Head of caudate nucleus (tissue), 42 donors: Measurements from ENCODE around the gene GIPC3.
"Not testable (repeated sequence)": the region's sequence is repeated elsewhere in the genome, so short reads cannot be mapped to it uniquely, and the experiment has no call there.

ENCODE experiments used
- DNase-seq, 42 donors: peaks; one replicate each; pipeline versions ENCODE4 v3.0.0 to v3.0.0-alpha.2; 2020 to 2021; ENCODE audit warnings: mixed read lengths in 7 of 42
- intact Hi-C: fragments of 100-400 bp; cut with DNase I; formaldehyde crosslinking; loops from one replicate; pipeline ENCODE4 v1.15.0; 2022

GIPC3 gene

DNA sequence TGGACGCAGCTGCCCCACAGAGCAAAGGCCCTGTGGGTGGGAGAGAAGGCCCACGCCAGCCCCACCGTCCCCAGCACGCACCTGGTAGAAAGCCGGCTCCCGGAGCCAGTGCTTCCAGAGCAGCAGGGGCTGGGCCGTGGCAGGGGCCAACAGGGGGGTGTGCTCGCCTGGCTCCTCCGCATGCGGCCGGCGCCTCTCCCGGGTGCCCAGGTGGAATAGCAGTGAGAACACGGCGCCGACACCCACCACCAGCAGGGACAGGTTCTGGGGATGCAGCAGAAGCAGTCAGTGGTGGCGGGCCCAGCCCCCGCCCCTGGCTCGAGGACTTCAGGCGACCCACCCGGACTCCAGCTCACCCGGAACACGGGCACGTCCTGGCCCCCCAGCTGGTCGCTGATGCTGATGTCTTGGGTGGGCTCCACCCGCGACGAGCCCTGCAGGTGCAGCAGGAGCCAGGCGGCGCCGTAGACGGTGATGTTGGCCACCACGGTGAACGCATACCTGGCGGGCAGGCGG lies 37.5 kb upstream of the GIPC3 start:
- intact Hi-C loops: loop anchor here (5.0 kb wide), 1 partner anchor 69 kb away; no protein-coding TSS in a partner anchor
- DNase-seq: no peak

DNA sequence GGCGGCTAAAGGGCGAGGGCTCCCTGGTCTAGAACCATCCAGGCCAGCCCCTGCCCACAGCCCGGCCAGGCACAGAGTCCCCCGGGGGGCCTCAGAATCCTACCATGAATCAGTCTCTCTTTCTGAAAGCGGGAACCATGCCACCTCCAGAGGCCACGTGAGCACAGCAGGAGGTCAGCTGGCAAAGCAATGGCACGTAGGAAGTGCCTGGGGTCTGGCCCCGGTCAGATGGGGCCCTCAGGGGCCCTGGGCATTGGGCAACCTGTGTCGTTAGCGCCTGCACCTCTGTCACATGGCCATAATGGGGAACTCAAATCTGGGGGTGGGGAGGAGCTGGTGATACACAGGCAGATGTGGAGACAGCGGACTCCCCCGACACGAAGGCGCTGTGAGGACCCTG lies 36.7 kb upstream of the GIPC3 start:
- intact Hi-C loops: loop anchor here (5.0 kb wide), 1 partner anchor 69 kb away; no protein-coding TSS in a partner anchor
- peak in 22 of 42 donors; percentile 28 to 87 (median 61) for DNase-seq

DNA sequence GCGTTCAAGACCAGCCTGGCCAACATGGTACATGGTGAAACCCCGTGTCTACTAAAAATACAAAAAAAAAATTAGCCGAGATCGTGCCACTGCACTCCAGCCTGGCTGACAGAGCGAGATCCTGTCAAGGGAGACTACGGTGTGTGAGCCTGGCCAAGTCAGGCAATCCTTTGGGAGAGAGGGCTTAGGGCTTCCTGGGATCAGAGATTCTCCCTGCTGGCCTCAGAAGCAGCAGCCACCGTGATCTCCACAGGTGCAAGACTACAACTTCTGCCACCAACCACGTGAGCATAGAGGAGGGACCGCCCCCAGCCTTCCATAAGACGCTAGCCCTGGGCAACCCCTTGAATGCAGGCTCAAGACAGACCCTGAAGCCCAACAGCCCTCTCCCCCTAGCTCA lies 35.5 kb upstream of the GIPC3 start:
- intact Hi-C loops: loop anchor here (5.0 kb wide), 1 partner anchor 67 kb away; no protein-coding TSS in a partner anchor
- DNase-seq: no peak

DNA sequence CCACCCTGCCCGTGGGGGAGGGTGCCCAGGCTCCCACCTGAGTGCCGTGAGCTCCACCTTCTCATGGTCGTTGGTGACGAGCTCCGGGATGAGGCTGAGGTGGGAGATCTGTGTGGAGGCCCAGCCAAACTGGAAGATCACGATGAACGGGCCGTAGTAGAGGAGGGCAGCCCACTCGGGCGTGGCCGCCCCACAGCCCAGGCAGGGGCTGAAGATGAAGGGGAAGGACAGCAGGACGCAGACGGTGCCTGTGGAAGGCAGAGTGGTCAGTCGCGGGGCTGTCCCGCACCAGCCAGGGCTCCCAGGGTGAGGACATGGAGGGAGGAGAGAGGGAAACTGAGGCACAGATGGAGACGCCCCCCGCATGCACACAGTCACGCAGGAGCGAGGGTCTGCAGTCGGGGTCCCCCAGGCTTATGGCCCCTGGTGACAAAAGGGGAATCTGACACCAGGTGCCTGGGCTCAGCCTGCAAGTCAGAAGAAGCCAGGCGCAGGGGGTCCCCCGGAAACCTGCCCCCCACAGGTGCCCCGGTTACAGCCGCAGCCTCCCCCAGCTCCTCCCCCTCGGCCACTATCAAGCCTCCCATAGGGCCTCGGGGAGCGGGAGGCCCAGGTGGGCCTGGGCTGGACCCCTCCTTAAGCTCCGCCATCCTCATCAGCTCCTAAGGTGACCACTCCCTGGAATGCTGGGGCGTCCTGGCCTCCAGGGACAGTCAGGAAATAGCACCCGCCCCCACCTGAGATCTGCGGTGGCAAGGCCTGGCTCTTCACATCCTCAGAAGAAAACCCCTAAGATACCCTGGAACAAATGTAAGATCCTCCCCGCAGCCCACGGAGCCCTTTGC lies 34.1 kb upstream of the GIPC3 start:
- intact Hi-C loops: no loop called here
- no peak for DNase-seq

DNA sequence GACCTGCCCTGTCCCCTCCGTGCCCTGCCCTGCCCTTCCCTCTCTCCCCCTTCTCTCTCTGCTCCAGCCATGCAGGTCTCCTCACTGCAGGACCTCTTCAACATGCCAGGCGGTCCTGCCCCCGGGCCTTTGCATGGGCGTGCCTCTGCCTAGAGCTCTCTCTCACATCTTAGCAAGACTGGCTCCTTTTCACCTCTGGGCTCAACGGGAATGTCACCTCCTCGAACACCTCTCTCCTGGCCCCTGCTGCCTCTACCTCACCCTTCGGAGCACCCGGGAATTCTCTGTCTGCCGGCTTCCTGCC lies 33.5 kb upstream of the GIPC3 start:
- DNase-seq: no peak
- intact Hi-C loops: no loop called here

DNA sequence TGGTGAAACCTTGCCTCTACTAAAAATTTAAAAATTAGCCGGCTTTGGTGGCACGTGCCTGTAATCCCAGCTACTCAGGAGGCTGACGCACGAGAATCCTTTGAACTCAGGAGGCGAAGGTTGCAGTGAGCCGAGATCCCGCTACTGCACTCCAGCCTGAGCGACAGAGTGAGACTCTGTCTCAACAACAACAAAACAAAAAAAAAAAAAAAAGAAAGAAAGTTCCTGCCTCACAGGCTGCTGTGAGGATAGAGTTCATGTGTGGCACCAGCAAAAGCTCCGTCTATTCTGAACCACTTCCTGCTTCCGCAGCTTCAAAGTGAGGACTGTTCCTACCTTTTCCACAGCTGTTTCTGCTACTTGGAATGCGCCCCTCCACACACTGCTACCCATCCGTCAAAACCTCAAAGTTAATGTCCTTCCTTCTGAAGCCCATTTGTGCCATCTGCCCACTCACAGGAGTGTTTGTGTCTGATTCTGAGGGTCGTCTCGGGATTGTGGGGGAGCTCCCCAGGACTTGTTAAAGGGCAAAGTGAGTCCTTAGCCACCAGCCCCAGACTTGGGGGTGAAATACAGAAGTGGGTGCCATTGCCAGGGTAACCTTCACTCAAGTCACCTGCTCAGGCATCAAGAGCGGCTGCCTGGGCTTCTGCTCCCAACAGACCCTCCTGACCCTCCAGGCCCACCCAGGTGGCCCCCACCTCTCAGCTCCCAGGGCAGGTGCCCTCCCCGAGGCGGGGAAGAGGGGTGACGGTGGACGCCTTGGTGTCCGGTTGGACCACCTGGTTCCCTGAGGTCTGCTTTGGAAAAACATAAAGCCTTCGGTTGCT lies 30.8 kb upstream of the GIPC3 start:
- no peak for DNase-seq
- intact Hi-C loops: no loop called here

DNA sequence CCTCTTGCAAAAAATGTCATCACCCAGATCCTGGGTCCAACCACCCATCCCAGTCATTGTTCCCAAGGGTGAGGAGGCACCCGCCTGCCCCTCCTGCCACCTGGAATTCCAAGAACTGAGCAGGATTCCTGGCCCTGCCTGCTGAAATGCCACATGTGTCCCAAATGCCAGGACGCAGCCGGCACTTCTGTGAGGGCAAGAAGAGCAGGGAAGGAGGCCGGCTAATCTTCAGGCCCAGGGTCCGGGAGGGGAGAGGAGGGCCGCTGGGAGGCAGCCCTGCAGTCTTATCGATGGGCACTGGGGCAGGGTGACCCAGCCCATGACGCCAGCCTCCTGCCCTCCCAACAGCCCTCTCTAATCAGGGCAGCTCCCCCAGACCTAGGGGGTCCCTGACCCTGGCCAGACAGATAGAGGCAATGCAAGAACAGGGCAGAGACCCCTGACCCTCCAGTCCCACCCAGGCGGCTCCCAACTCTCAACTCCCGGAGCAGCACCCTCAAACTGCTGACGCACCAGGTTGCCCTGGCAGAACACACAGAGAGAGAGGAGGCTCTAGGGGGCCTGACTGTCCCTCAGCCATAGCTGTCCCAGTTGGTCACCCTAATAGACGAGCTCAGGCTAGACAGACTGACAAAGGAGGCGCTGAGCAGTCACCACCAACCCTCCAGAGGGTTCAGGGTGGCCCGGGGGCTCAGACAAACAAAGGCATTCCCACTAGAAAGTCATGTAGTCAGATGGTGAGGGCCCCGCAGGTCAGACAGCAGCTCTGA lies 29.4 kb upstream of the GIPC3 start:
- DNase-seq: no peak
- intact Hi-C loops: no loop called here

DNA sequence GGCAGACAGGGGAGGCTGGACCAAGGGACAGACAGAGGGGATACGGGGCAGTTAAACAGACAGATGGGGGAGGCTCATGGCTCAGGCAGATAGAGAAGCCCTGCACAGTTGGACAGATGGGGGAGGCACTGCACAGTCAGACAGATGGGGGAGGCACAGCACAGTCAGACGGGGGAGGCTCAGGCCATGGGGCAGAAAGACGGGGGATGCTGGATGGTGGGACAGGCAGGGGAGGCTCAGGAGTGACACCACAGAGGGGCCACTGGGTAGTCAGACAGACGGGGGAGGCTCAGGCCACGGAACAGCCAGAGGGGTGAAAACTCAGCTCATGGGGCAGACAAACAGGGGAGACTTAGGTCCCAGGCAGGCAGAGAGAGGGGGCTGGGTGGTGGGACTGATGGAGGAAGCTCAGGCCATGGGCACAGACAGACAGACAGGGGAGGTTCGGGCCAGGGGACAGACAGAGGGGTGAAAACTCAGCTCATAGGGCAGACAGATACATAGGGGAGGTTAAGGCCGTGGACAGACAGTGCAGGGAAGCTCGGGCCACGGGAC lies 28.8 kb upstream of the GIPC3 start:
- intact Hi-C loops: no loop called here
- no peak for DNase-seq

DNA sequence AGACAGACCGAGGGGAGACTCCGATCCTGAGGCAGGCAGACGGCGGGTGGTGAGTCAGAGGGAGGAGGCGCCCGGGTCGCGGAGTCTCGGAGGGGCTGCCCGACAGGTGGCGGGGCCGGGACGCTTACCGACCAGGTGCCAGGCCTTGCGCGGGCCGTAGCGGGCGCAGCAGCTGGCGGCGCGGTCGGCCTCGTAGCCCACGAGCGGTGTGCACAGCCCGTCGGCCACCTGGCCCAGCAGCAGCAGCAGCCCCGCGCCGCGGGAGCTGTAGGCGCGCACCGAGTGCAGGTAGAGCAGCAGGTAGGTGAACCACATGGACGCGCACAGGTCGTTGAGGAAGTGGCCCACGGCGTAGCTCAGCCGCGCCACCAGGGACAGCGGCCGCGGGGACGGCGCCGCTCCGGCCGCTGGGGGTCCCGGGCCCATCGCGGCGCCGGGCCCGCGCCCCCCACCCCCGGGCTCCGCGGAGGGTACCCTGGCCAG lies 28.3 kb upstream of the GIPC3 start:
- intact Hi-C loops: no loop called here
- DNase-seq: peak in 11 of 42 donors; percentile 27 to 69 (median 49)

DNA sequence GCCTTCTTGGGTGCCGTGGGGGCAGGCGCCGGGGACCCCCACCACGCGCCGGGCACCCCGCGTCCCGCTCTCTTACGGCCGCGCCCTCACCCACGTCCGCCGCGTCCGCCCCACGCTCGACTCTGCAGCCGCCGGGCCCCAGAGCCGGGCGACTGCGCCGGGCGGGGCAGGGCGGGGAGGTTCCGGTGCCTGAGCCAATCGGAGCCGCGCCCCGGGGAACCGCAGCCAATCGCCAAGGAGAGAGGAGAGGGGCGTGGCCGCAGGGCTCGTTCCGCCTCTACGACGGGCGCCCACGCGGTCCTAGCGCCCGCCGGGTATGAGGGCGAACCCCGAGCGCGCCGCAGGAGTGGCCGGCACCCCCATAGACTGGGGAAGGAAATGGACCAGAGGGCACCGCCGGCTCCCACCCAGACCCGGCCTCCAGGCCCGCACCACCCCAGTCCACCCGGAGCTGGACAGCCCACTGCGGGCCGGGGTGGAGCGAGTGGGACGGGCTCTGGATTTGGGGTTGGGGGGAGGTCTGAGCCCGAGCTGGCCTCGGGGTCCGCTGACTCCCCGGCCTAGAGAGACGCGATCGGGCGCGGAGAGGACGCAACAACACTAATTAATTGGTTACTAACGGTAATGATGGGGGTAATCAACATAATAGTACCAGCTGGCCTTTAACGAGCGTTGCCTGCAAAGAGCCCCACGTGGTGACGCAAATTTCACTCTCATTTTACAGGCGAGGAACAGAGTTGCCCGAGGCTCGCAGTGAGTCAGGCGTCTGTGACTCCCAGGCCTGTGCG lies 27.6 kb upstream of the GIPC3 start, which contains the start of gene MFSD12:
Gene MFSD12 (minus strand): TSS at position 126 of the 788 bp plus-strand sequence. CDS start 183 bp downstream, outside the sequence.
- intact Hi-C loops: no loop called here
- DNase-seq: peak; percentile 83 to 98 (median 95)

DNA sequence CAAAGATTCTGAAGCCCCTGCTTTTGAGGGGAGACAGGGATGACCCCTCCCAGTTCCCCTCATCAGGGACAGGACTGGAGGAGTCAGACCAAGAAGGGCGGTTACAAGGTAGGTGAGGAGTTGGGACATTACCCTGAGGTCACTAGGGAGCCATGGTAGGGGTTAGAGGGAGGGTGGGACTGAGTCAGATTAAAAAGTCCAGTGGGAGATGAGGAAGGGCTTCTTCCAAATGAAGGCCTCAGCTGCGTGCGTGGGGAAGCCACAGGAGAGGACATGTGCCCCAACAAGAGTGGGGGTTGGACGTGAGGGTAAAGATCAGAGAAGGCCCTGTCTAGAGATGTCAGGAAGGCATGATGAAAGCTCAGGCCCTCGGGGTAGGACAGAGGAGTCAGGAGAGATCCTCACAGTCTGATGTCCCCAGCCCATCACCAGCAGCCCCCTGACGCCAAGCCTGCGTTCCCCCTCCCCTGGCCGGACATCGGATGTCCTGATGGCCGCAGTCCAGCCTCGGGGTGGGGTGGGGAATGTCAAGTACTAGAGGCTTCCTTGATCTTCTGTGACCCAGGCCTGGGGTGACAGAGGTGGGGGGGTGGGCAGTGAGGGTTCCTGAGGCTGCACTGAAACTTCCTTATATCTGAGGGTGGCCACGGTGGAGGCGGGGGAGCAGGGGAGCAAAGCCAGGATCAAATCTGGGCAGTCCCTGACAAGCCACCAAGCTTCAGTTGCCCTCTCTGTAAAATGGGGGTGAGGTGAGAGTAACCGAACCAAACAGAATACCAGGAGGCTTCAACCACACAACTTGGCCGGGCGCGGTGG lies 21.4 kb upstream of the GIPC3 start:
- no peak for DNase-seq

DNA sequence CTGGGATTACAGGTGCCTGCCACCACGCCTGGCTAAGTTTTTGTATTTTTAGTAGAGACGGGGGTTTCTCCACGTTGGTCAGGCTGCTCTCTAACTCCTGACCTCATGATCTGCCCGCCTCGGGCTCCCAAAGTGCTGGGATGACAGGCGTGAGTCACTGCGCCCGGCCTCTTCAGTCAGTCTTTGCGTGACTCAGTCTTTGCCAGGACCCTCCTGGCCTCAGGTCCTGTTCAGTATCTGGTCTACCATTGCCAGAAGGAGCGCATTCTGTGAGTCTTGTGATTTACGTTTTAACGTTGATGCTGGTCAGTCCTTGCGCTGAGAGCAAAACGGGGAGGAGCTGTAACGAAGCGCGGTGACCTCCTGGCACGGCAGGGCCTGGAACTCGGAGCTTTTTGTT lies 20.1 kb upstream of the GIPC3 start:
- intact Hi-C loops: no loop called here
- DNase-seq: no peak

More for the DNA sequence above, 21.4 kb upstream of the GIPC3 start:
- intact Hi-C loops: no loop called here

DNA sequence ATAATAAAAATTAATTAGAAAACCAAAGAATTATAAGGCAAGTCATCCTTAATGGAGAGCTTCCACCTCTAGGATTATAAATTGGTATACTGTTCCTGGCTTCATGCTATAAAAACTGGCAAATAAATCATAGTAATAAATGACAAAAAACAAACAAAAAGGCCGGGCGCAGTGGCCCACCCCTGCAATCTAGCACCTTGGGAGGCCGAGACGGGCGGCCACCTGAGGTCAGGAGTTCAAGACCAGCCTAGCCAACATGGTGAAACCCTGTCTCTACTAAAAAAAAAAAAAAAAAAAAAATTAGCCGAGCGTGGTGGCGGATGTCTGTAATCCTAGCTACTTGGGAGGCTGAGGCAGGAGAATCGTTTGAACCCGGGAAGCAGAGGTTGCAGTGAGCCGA lies 15.2 kb upstream of the GIPC3 start:
- intact Hi-C loops, DNase-seq: not testable (repeated sequence)

DNA sequence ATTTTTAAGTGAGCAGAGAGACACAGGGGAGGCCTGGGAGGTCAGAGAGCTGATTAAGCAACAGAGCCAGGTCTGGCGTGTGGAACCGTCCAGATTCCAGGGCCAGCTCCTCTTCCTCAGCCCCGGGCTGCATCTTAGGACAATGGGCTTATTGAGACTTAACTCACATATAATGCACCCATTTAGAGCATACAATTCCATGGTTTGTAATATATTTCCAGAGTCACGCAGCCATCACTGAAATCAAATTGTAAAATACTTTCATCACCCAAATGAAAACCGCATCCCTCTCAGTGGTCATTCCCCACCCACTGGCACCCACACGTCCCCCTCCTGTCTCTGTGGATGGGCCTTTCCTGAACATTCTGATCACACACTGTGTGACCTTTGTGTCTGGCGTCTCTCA lies 14.7 kb upstream of the GIPC3 start:
- peak in 41 of 42 donors; percentile 30 to 85 (median 65) for DNase-seq

DNA sequence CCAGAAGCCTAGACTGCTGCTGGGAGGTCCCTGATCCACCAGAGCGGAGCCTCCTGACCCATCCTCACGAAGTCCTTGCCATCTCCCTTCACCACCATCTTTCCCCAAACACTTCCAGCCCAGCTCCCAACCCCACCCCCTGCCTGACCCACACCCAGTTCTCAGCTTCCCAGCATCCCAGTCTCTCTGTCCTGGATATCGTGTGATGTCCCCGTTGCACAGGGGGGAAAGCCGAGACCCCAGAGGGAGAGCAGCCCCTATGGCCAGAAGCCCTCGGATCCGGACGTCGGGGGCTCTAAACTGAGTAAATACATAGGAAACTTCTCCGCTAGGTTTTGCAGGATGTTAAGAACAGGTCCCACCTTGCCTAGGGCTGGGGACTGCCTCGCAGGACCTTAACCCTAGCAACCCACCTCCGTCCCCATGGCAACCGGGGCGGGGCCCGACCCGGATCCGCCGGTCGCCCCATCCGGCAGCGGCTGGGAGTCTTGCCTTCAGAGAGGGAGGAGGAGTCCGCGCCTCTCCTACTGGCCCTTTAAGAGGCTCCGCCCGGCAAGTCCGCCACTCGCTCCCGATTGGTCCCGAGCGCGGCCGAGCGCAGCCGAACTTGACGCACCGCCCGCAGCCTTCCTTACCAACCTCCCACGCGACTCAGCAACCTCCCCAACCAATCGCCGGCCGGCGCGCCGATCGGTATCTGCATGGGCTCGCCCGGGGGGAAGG lies 13.0 kb upstream of the GIPC3 start:
- intact Hi-C loops: no loop called here
- peak; percentile 99 to 100 (median 100) for DNase-seq

More for the DNA sequence above, 14.7 kb upstream of the GIPC3 start:
- intact Hi-C loops: no loop called here

DNA sequence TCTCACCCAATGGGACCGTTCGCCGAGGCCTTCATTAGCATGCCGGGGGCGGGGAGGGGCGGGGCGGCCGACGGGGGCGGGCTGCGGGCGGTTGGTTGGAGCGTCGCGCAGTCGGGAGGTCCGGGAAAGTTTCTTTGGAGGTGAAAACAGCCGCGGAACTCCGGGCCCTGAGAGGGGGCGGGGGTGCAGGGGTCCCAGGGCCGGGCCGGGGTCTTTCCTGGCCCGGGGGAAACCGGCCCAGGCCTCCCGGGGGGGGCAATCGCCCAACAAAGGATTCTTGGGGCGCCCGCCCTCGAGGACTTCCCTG lies 12.5 kb upstream of the GIPC3 start, which contains the start of gene HMG20B:
Gene HMG20B (plus strand): TSS at position 90 of the 307 bp plus-strand sequence. CDS start 366 bp downstream, outside the sequence.
- no peak for DNase-seq
- intact Hi-C loops: no loop called here
